ENCODE measurements around the gene HOXD3. TPM values are rescaled to one million over a fixed set of nuclear protein-coding genes. Genes with fewer than 3 reads are reported as not detected.

HOXD3 gene
- total RNA-seq, 1 experiment from 2014 or later = not detected

DNA sequence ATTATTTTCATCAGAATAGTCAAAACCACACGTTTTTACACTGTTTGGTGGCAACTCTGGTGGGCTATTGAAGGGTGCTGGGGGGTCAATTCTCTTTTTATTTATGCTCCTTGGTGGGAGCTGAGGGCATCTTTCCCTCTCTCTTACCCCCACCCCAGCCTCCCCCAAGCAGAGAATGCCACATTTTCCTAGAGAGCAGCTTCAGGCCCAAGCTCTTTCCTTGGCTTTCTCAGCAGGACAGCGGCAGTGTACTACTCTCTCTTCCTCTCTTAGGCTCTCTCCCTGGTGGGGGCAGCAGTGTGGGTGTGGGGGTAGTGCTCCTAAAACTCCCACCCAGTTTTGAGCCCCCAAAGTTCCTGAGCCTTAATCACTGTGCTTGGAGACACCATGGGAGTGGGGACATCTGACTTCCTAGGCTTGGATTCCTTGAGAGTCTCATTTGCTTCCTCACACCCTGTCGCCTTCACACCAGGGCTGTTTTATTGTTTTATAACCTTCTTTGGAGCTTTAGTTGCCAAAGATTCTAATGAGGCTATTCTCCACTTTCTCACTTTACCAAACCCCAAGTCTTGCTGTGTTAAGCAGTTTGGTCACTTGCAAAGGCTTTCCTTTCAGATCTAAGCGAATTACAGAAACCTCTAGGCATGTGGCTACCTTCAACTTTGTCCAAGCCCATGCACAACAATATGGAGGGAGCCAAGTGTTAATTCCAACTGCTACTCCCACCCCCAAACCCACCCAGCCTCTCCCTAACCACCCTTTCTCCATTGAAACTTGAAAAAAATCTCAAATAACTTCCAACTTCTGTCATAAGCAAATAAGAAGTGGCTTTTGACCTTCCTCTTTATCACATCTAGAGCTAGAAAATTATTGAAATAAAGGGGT lies 11.8 kb upstream of the HOXD3 start:
- Histone ChIP-seq H2BK15ac (ENCODE audit: low read depth, low read length) (no peak overlapping the region; the same call in 1 of the 2 replicates), H3K4me2 (ENCODE audit: insufficient read depth, insufficient read length, low read length) (no peak overlapping the region), H3K56ac (ENCODE audit: insufficient read length, low read depth, low read length) (no peak overlapping the region), H3K23me2 (ENCODE audit: insufficient read length, low read depth, low read length, poor library complexity, severe bottlenecking) (no peaks in the 10 kb centered on the region), H2AFZ (ENCODE audit: low read length) (no peak overlapping the region), H2BK5ac (ENCODE audit: insufficient read length, low read length) (no peak overlapping the region), H2BK120ac (ENCODE audit: low read depth, low read length, poor library complexity, severe bottlenecking) (no peak overlapping the region), H3K4ac (ENCODE audit: low read depth, low read length) (no peak overlapping the region), H3K9me3 (ENCODE audit: control insufficient read depth, low read depth, low read length) (no peaks in the 10 kb centered on the region), H4K5ac (ENCODE audit: insufficient read length, low read depth, low read length) (no peak overlapping the region), H3K79me1 (ENCODE audit: insufficient read depth, low read depth, low read length, poor library complexity, severe bottlenecking) (no peaks in the 10 kb centered on the region), H3K27ac (ENCODE audit: insufficient read length, low read depth, low read length) (no peak overlapping the region), H3K14ac (ENCODE audit: insufficient read depth, low read length) (no peak overlapping the region), H2BK12ac (ENCODE audit: insufficient read length, low read depth, low read length) (no peak overlapping the region), H3K27me3 (ENCODE audit: insufficient read depth, low read length) (peaks cover 88% of the 10 kb centered on the region), H3K4me1 (ENCODE audit: insufficient read depth, low read length) (no peaks in the 10 kb centered on the region), H2AK5ac (ENCODE audit: insufficient read length, low read length) (no peak overlapping the region), H3T11ph (ENCODE audit: low read length) (no peak overlapping the region), H3K79me2 (ENCODE audit: insufficient read depth, low read length) (no peaks in the 10 kb centered on the region), H2BK20ac (ENCODE audit: low read depth, low read length, poor library complexity, severe bottlenecking) (no peak overlapping the region), H3K18ac (ENCODE audit: insufficient read length, low read depth, low read length) (no peak overlapping the region), H4K8ac (replicated peaks; ENCODE audit: insufficient read length, low read depth, low read length) (no peak overlapping the region), H3K23ac (ENCODE audit: insufficient read length, low read depth, low read length) (no peak overlapping the region), H3K9ac (ENCODE audit: extremely low read depth, insufficient read length, low read length) (no peak overlapping the region), H4K20me1 (ENCODE audit: control insufficient read depth, insufficient read depth, insufficient read length) (no peaks in the 10 kb centered on the region), H4K91ac (ENCODE audit: insufficient read length, low read depth, low read length) (no peak overlapping the region)
- Mint-ChIP-seq H3K4me1 (peaks cover 2 to 15% of the 10 kb centered on the region in 2 experiments; a peak in 3 of 4 replicates), H3K27ac (no peak overlapping the region), H3K4me3 (no peak overlapping the region), H3K36me3 (ENCODE audit: insufficient read depth in 1 of 3, low read depth in 3 of 3) (no peaks in the 10 kb centered on the region; a peak in 1 of 7 replicates), H3K9me3 (peaks cover 0 to 7% of the 10 kb centered on the region in 2 experiments; a peak in 4 of 5 replicates), H3K27me3 (ENCODE audit: low read depth) (peaks cover 98% of the 10 kb centered on the region)
- no CpG with 5 or more reads among the region's 4 CpGs for WGBS (ENCODE audit: extremely low coverage, insufficient read length, low lambda C conversion rate)
- DNase-seq = no peak
- TF ChIP-seq, protein P1, sequence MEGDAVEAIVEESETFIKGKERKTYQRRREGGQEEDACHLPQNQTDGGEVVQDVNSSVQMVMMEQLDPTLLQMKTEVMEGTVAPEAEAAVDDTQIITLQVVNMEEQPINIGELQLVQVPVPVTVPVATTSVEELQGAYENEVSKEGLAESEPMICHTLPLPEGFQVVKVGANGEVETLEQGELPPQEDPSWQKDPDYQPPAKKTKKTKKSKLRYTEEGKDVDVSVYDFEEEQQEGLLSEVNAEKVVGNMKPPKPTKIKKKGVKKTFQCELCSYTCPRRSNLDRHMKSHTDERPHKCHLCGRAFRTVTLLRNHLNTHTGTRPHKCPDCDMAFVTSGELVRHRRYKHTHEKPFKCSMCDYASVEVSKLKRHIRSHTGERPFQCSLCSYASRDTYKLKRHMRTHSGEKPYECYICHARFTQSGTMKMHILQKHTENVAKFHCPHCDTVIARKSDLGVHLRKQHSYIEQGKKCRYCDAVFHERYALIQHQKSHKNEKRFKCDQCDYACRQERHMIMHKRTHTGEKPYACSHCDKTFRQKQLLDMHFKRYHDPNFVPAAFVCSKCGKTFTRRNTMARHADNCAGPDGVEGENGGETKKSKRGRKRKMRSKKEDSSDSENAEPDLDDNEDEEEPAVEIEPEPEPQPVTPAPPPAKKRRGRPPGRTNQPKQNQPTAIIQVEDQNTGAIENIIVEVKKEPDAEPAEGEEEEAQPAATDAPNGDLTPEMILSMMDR (conservative IDR thresholded peaks at IDR 0.05) = no peak

Data from H9 (cell line).